Measurements from ENCODE around the gene ZNF423.

Gene ZNF423

GRCh38 chr16:49778202-49778930 lies 77.5 kb downstream of the ZNF423 start:
- no peak for DNase-seq

- DNase-seq: no peak
Observed at GRCh38 chr16:49776734-49777133, 79.2 kb downstream of the ZNF423 start.

DNA sequence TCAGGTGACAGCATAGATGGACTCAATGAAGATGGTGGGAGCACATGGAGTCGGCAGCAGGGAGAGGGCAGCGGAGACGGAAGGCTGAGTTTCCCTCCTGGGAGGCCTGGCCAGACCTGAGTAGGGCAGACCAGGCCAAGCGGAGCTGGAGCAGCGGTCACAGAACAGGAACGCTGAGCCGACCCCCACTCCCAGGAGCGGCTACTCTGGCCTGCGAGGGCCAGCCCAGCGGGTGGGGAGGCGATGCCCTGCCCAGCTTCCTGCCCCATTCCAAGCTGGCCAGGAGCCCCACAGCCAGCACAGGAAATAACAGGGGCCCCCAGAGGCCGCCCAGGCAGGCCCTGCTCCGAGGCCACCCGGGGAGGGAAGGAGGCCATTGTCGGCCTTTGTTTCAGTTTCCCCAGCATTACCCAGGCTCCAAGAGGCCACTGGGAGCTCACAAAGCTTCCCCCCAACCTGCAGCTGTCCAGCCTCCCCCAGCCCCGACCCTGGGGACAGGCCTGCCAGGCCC lies 79.8 kb downstream of the ZNF423 start:
- DNase-seq: no peak

GRCh38 chr16:49775581-49775980 lies 80.3 kb downstream of the ZNF423 start:
- DNase-seq: no peak

DNA sequence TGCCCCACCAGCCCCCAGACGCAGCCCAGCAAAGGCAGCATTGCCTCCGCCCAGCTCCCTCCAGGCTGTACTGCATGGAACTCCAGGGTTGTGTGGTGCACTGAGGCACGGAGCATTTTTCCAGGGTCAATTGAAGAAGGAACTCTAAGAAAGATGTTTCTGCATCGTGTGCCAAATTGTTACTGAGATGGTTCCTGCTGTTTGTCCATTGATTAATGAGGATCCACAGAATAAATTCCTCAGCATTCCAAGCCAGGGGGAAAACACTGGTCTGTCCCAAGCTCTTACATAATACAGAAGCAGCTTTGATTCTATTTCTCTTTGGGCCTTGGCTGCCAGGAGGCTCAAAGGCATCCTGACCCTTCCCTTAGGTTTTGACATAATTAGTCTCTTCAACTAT lies 80.9 kb downstream of the ZNF423 start:
- no peak for DNase-seq

DNA sequence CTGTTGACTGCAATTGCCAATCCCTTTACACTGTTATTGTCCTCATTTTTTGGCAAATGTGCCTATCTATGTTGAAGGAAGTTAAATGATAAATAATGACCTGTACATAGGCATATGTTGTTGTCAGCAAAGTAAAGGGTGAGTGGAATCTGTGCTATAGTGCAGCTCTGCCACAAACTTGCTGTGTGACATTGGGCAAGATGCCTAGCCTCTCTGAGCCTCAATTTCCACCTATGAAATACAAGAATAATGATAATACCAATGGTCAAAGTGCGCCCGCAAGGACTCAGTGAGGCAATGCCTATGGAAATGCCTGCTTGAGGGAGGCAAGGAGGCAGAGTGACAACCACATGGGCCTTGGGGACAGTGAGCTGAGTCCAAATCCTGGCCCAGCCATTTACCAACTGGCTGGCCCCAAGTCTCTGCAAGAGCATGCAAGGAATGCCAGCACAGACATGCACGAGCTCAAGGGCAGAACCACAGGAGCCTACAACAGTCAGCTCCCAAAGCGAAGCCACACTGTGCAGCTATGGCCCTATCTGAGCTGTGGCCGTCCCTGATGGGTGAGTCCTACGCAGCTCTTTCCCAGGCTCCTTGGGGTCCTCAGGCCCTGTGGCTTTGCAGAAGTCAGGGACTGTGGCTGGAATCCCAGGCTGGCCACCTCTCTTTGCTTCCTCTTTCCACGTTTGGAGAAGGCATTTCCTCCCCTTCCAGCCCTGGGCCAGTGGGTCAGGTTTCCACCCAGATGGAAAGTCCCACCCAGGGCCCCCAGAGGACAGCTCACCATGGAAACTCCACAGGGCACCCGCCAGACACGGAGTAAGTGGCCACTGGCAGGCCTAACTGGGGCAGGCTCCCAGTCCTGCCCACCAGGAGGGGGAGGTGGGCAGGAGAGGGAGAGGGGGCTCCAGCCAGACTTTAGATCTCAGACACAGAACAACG lies 82.1 kb downstream of the ZNF423 start:
- DNase-seq: no peak

GRCh38 chr16:49767998-49768397 lies 87.9 kb downstream of the ZNF423 start:
- DNase-seq: no peak

DNA sequence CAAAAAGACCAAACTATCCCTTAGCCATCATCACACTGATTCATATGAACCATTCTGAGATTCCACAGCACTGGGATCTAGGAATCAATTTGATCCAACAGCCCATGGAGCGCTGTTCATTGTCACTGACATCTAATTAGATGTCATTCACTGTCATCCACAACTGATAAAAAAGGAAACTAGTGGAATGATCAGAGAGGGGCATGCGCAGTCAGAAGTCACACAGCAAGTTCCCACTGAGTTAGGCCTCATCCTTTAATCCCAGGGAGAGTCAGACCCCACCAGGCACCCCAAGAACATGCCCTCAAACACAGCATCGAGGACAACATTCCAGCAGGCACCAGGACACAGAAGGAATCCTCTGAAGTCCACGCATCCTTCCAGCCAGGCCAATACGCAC lies 88.5 kb downstream of the ZNF423 start:
- no peak for DNase-seq

DNA sequence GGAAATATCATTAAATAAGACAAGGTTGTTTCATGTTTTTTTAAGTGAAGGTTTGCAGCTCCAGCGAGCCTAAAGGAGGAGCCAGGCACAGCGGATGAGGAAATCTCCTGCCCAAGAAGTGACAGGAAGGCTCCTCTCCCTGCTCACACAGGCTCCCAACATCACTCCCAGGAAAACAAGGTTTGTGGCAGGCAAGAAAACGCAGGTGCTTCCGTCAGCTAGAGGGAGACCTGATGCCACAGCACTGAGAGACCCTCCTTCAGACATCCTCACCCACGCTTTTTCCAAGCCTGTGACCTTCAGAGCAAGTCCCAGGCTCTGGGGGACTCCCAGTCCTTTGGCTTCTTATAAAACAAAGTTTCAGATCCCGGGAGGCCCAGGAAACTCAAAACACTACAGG lies 89.7 kb downstream of the ZNF423 start:
- no peak for DNase-seq

DNA sequence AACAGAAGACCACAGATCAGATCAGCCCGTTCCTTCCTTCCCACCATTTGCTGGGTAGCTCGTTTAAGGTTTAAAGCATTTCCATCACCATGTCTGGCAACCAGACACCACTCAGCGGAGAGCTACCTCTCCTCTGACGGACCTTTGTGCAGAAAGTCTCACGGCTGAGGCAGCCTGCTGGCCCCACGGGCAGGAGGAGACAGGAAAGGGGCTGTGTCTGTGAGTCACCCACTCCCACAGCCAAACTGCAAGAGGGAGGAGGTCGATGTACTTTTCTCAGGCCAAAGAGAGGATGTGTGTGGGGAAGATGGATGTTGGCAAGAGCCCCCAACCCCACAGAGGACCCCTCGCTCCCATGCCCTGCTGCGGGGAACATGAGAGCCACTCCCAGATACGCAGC lies 92.1 kb downstream of the ZNF423 start:
- DNase-seq: no peak

- no peak for DNase-seq
Observed at GRCh38 chr16:49760815-49761214, 95.1 kb downstream of the ZNF423 start.

DNA sequence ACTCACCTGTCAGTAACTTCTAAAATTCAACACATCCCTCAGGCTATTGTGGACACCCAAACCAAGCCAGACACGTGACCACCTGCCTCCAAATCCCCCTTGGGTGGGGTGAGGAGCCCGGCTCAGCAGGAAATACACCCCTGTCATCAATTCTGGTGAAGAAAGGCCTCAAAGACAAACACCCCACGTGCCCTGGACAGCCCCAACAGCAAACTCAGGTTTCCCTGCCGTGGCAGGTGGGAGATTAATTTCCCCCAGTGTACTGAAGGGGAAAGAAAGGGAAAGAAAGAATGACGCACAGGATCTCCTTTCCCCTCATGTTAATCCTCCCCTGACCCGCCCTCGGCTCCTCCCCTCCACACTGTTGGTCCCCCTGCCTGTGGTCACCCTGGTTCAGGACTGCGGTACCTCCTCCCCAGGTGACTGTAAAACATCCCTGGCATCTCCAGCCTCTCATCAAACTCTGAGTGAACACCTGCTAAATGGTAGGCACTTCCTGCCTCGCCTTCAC lies 98.3 kb downstream of the ZNF423 start:
- no peak for DNase-seq

DNA sequence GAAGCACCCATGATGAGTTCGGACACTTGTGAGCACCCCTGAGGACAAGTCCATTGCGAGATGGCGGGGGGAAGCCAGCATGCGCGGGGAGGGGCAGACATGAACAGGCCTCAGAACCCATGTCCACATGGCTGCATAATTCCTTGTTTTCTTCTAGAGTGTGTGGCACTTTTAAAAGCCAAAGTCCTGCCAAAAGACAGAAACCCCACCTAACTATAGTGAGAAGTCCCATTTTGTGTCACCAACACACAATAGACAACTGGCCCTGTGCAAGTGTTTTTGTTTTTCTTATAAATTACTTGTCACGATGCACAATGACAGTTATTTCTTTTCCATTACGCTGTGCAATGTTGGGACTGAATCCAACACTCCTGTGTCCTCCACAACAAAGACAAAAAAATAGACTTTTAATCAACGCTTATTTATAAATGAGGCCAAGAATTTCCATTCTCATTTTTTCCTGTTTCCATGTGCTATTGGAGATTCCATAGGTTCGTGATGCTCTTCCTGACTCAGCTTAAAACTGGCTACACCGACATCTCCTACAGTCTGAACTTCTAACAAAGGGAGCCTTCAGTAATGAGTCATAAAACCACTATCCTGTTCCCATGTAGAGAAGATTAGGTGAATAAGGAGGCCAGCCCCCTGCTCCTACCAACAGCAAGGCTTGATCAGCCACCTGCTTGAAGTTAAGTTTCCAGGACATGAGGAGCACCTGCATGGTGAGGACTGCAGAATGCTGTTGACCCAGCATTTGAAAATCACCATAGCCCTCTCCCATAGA lies 98.9 kb downstream of the ZNF423 start:
- no peak for DNase-seq

GRCh38 chr16:49755716-49756505 lies 100.0 kb downstream of the ZNF423 start:
- DNase-seq: no peak

- no peak for DNase-seq
Observed at GRCh38 chr16:49755313-49755620, 100.6 kb downstream of the ZNF423 start.

- no peak for DNase-seq
Observed at GRCh38 chr16:49754495-49755312, 101.2 kb downstream of the ZNF423 start.

- DNase-seq: no peak
Observed at GRCh38 chr16:49750341-49751000, 105.4 kb downstream of the ZNF423 start.

GRCh38 chr16:49749816-49750215 lies 106.1 kb downstream of the ZNF423 start:
- no peak for DNase-seq

DNA sequence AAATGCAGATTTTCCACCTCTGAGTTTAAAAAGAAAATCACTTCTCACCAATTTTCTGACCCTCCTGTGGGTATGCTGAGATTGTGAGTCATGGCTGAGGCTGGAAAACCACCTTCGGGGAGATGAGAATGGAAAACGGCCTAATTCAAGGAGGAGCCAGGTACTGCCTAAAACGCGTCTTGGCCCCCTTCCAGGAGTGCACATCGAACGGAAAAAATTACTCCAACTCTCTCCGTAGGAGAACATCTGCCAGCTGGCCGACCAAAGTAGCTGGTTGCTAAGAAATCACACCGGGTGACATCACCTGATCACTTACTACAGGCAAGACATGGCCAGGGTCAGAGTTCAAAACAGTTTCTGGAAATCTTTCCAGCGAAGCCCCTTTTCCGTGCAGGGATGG lies 107.6 kb downstream of the ZNF423 start:
- DNase-seq: no peak

GRCh38 chr16:49747654-49748053 lies 108.3 kb downstream of the ZNF423 start:
- no peak for DNase-seq

DNA sequence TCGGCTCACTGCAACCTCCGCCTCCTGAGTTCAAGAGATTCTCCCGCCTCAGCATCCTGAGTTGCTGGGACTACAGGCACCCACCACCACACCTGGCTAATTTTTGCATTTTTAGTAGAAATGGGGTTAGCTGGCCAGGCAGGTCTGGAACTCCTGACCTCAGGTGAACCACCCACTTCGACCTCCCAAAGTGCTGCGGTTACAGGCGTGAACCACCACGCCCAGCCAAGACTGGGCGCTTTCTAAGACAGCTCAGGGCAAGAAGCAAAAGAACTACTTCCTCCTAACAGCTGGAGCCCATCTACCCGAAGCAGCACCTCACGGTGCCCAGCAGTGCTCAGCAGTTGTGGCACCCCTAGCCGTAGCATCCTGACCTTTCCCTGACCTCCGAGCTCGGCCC lies 109.4 kb downstream of the ZNF423 start:
- no peak for DNase-seq
